Nephron progenitor cell (in vitro differentiated cells): Measurements from ENCODE around the gene MVB12B.

Experiments
- DNase-seq: peaks from one replicate; pipeline ENCODE4 v3.0.0; 2021
- H3K27ac Mint-ChIP-seq: 2 replicates; pipeline ENCODE4 v1.8.0; 2021; ENCODE audit warnings: mild to moderate bottlenecking, moderate library complexity, mixed read lengths
- H3K27me3 Mint-ChIP-seq: 2 replicates; pipeline ENCODE4 v1.8.0; 2021; ENCODE audit warnings: mild to moderate bottlenecking, low read depth, mixed read lengths; ENCODE audit not compliant: poor library complexity
- H3K36me3 Mint-ChIP-seq: 2 replicates; pipeline ENCODE4 v1.8.0; 2021; ENCODE audit warnings: low read depth, mixed read lengths
- H3K4me1 Mint-ChIP-seq: 2 replicates; pipeline ENCODE4 v1.8.0; 2021; ENCODE audit warnings: mixed read lengths
- H3K4me3 Mint-ChIP-seq: 2 replicates; pipeline ENCODE4 v1.8.0; 2021; ENCODE audit warnings: mild to moderate bottlenecking, moderate library complexity, mixed read lengths
- H3K9me3 Mint-ChIP-seq: 2 replicates; pipeline ENCODE4 v1.8.0; 2021; ENCODE audit warnings: mild to moderate bottlenecking, moderate library complexity, mixed read lengths
- TF ChIP-seq, protein P1 (sequence below): fragments of 200-600 bp; sonication (generic); IDR thresholded peaks from 2 replicates; pipeline ENCODE4 v1.5.0; 2021; ENCODE audit warnings: antibody characterized with exemption

Gene MVB12B

DNA sequence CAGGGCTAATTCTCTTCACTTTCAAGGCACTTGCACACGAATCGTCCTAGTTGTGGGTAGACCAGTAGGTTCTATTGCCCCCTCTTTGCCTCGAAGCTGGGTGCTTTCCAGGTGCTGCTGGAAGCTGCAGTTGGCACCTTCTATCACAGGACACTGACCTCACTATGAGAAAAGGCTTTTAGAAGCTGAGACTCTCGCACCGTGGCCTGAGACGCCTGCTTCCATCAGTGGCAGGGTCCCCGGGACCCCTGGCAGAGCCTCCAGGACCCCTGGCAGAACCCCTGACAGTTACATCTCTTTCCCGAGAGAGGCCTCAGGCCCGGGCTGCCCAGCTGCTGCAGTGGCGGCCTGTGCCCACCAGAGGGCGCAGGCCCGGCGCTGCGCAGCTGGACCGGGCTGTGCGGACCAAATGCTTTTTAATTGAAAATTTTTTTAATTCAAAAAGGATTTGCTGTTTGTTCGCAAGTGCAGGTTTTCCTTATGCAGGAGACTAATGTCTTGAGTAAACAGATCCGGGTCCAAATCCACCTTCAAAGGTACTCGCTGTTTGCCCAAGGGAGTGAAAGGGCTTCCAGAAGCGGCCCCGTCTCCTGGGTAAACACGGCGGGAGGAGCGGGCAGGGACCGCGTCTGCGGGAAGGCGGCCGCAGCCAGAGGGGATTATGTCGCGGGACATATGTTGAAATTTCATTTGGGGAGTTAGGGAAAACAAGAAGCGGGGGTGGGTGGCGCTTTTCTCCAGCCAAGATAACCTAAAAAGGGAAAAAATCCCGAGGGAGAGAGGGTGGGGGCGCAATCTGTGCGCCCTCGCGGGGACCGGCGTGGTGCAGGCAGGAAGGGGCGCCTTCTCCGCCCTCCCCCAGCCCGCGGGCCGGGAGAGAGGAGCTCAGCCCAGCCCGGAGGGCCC is 172.6 kb downstream of the MVB12B start:
- Mint-ChIP-seq H3K27me3 (peaks cover 17% of the 10 kb centered on the region), H3K9me3 (no peaks in the 10 kb centered on the region), H3K36me3 (no peaks in the 10 kb centered on the region), H3K4me3 (peak overlapping the region; percentile 77), H3K4me1 (peaks cover 23% of the 10 kb centered on the region), H3K27ac (no peak overlapping the region)
- TF ChIP-seq, protein P1, sequence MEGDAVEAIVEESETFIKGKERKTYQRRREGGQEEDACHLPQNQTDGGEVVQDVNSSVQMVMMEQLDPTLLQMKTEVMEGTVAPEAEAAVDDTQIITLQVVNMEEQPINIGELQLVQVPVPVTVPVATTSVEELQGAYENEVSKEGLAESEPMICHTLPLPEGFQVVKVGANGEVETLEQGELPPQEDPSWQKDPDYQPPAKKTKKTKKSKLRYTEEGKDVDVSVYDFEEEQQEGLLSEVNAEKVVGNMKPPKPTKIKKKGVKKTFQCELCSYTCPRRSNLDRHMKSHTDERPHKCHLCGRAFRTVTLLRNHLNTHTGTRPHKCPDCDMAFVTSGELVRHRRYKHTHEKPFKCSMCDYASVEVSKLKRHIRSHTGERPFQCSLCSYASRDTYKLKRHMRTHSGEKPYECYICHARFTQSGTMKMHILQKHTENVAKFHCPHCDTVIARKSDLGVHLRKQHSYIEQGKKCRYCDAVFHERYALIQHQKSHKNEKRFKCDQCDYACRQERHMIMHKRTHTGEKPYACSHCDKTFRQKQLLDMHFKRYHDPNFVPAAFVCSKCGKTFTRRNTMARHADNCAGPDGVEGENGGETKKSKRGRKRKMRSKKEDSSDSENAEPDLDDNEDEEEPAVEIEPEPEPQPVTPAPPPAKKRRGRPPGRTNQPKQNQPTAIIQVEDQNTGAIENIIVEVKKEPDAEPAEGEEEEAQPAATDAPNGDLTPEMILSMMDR, result peak; percentile 100
- peak; percentile 63 for DNase-seq

DNA sequence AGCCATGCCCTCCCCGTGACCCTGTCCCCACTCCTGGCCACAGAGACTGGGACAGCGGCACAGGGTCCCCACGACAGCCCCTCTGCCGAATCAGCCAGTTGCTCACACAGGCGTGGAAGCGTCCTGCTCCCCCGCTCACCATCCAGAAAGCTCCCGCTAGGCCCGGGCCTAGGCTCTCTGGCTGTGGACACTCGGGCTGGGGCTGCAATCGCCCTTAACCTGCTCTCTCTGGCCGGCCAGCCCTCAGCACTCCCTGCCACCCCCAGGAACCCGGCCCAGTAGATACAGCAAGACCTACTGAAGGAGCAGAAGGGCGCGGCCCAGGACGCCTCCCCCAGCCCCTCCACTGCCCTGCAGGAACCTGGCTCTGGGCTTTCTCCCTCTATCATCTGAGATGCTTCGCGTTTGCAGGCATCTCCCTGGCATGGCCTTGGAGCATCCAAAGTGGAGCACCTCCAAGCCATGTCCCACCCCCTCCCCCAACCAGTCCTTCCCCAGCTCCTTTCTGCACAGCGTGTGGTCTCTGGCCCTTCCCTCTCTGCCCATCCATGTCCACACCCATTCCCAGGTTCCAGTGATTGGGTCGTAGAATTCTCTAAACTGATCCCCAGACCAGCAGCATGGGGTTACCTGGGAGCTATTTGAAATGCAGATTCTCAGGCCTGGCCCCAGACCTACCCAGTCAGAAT is 173.4 kb downstream of the MVB12B start:
- H3K4me1 Mint-ChIP-seq, result peaks cover 23% of the 10 kb centered on the region
- H3K27me3 Mint-ChIP-seq, result peaks cover 17% of the 10 kb centered on the region
- DNase-seq, result no peak
- no peak overlapping the region for H3K27ac Mint-ChIP-seq
- TF ChIP-seq, protein P1, result no peak
- no peaks in the 10 kb centered on the region for H3K36me3 Mint-ChIP-seq
- H3K4me3 Mint-ChIP-seq, result peak overlapping the region; percentile 73
- no peaks in the 10 kb centered on the region for H3K9me3 Mint-ChIP-seq

DNA sequence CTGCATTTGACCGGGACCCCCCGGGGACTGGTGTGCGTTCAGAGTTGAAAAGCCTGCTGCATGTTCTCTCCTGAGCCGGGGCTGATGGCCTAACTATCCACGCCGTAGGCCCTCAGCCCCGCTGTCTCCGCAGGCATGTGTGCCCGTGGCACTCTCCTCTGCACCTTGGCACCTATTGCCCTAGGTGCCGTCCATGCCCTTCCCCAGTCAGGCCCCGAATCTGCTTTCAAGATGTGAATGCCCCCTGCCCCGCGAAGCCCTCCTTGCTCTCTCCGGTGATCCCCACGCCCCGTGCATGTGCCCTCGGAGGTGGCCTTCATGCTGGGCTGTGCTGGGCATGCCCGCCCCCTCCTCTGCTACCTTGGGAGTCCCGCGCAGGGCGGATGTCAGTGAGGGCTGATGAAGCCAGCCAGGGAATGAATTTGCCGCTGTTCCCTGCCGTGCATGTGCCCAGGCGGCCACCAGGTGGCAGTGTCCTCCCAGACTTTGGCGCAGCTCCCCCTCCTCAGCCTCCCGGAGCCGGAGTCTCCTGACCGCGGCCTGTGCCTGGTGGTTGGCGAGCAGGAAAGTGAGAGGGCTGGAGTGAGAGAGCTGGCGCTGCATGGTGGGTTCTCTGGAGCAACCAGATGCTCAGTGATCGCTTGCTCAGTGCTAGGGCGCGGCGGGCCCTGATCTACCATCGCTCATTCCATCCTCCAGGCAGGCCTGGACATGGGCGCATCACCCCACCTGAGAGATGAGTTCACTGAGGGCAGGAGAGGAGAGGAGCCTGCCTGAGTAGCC is 174.2 kb downstream of the MVB12B start:
- DNase-seq, result peak; percentile 91
- TF ChIP-seq, protein P1, result peak; percentile 98
- Mint-ChIP-seq H3K4me1 (peaks cover 23% of the 10 kb centered on the region), H3K27me3 (peaks cover 17% of the 10 kb centered on the region), H3K27ac (no peak overlapping the region), H3K9me3 (no peaks in the 10 kb centered on the region), H3K36me3 (no peaks in the 10 kb centered on the region), H3K4me3 (peak overlapping the region; percentile 42)

DNA sequence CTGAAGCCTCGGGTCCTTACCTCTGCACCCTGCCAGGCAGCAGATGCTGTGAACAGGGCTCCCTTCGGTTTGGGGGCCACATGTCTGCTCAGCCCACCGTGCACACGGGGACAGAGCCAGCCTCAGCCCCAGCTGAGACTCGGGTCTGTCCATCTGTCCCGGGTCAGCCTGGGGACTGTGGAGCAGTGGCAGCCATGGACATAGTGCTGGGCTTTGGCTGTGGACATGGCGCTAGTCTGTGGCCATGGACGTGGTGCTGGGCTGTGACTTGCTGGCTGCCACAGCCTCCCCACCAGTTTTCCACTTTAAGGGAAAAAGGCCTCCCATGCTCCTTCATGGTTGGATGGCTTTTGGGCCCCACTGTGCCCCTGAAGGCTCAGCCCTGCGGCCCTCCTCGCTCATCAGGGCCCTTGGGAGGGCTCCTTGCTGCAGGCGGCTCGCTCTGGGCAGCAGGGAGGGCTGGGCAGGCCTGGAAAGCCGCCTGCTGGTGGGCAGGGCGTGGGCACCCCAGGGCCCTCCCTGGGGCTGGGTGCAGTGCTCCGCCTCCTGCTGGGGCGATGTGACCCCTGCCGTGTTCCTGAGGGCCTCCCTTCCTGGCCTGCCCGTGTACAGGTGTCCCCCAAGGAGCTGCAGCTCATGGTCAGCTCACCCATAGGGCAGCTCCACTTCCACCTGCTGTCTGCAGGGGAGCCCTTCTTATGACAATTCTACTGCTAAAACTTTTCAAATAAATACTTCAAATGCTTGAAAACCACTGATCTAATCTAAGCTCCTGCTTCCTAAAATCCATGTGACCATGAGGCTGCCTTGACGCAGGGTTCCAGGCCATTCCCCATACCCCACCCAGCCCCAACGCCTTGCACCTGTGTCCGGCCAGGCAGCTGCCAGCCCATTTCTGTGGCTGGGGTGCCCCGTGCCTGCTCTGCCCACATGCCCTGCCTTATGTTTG is 175.0 kb downstream of the MVB12B start:
- no peak overlapping the region for H3K27ac Mint-ChIP-seq
- H3K4me3 Mint-ChIP-seq, result no peak overlapping the region
- H3K4me1 Mint-ChIP-seq, result peaks cover 22% of the 10 kb centered on the region
- no peaks in the 10 kb centered on the region for H3K36me3 Mint-ChIP-seq
- TF ChIP-seq, protein P1, result no peak
- peaks cover 17% of the 10 kb centered on the region for H3K27me3 Mint-ChIP-seq
- no peaks in the 10 kb centered on the region for H3K9me3 Mint-ChIP-seq
- no peak for DNase-seq
